Measurements from ENCODE around the gene LSM4.

LSM4 gene

GRCh38 chr19:18291590-18292461, 31.1 kb downstream of the LSM4 start (continued):
- peak; percentile 91 for TF ChIP-seq ZNF692 (tag by site-specific recombination; IDR thresholded peaks at IDR 0.05)
- peak; percentile 95 for TF ChIP-seq ZNF629 (tag by site-specific recombination; IDR thresholded peaks at IDR 0.05)
- no peak for TF ChIP-seq ZBTB49 (tag by site-specific recombination; IDR thresholded peaks at IDR 0.05; ENCODE audit: low read depth)
- TF ChIP-seq ZNF830 (tag by site-specific recombination; IDR thresholded peaks at IDR 0.05; ENCODE audit: low read depth), result no peak
- no peak for TF ChIP-seq ZNF114 (tag by site-specific recombination; IDR thresholded peaks at IDR 0.05)
- TF ChIP-seq ZNF530 (tag by site-specific recombination; IDR thresholded peaks at IDR 0.05; ENCODE audit: low read depth), result no peak
- no peak for TF ChIP-seq ZNF121 (tag by site-specific recombination; IDR thresholded peaks at IDR 0.05)
- no peak for TF ChIP-seq ZNF623 (tag by site-specific recombination; IDR thresholded peaks at IDR 0.05)
- TF ChIP-seq GLIS1 (tag by site-specific recombination; IDR thresholded peaks at IDR 0.05), result peak; percentile 97
- TF ChIP-seq ZNF518A (tag by site-specific recombination; conservative IDR thresholded peaks at IDR 0.05; ENCODE audit: low read depth), result no peak
- TF ChIP-seq REPIN1 (tag by site-specific recombination; IDR thresholded peaks at IDR 0.05; ENCODE audit: low read depth), result no peak
- TF ChIP-seq ZNF416 (tag by site-specific recombination; IDR thresholded peaks at IDR 0.05), result no peak
- TF ChIP-seq ZNF37A (tag by site-specific recombination; IDR thresholded peaks at IDR 0.05), result no peak
- TF ChIP-seq ZNF274 (IDR thresholded peaks at IDR 0.05; ENCODE audit: low read length), result no peak
- no peak for TF ChIP-seq ZNF274 (tag by site-specific recombination; IDR thresholded peaks at IDR 0.05; ENCODE audit: borderline replicate concordance)
- no peak for TF ChIP-seq MZF1 (tag by site-specific recombination; IDR thresholded peaks at IDR 0.05; ENCODE audit: borderline replicate concordance)
- peak; percentile 89 for TF ChIP-seq SP7 (tag by site-specific recombination; IDR thresholded peaks at IDR 0.05)
- TF ChIP-seq ZXDB (tag by site-specific recombination; IDR thresholded peaks at IDR 0.05), result peak; percentile 80
- no peak for TF ChIP-seq RBAK (tag by site-specific recombination; IDR thresholded peaks at IDR 0.05)
- no peak for TF ChIP-seq PBX3 (CRISPR knock-in tag; IDR thresholded peaks at IDR 0.05)
- TF ChIP-seq ZNF501 (tag by site-specific recombination; IDR thresholded peaks at IDR 0.05), result no peak; the same call in 1 of the 2 replicates
- TF ChIP-seq SP2 (tag by site-specific recombination; IDR thresholded peaks at IDR 0.05), result peak; percentile 79
- TF ChIP-seq ATF2 (tag by site-specific recombination; IDR thresholded peaks at IDR 0.05; ENCODE audit: low read depth), result peak; percentile 45
- TF ChIP-seq SCRT2 (tag by site-specific recombination; IDR thresholded peaks at IDR 0.05), result no peak
- no peak for TF ChIP-seq ZNF280D (tag by site-specific recombination; IDR thresholded peaks at IDR 0.05)
